Measurements from ENCODE around the gene LIPC. TPM values are rescaled to one million over a fixed set of nuclear protein-coding genes. Genes with fewer than 3 reads are reported as not detected.

The LIPC gene
- polyA plus RNA-seq, 1 donor (not counting 4 experiments of a cell fraction or from before 2014, with no cell fraction given): not detected

DNA sequence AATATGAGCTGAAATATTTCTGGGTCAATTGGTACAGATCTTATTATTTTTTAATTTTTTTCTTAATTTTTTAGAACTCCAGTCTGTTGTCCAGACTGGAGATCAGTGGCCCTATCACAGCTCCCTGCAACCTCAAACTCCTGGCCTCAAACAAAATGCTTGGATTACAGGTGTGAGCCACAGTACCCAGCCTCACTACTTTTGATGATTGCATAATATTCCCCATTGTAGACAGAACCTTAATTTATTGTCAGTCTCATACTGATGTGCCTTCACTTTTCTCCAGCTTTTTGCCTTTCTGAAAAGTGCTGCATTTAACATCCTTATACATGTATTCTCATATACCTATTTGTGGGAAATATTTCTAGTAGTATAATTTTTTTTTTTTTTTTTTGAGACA is 144.9 kb downstream of the LIPC start:
- H3K9me1 ChIP-seq (ENCODE audit: control insufficient read depth, extremely low read depth, insufficient read depth, low read length): no peaks in the 10 kb centered on the region
- no peak overlapping the region for H3K4me2 ChIP-seq (ENCODE audit: control insufficient read depth, extremely low read depth, insufficient read depth, low read depth, low read length)
- no peak overlapping the region for H3K9ac ChIP-seq (ENCODE audit: control insufficient read depth, extremely low read depth, insufficient read depth, low read length)
- H3K27ac ChIP-seq (ENCODE audit: control insufficient read depth, insufficient read depth, low read length): no peak overlapping the region
- H3K4me1 ChIP-seq (ENCODE audit: control insufficient read depth, extremely low read depth, insufficient read depth, low read length): no peaks in the 10 kb centered on the region
- no peak overlapping the region for H2AFZ ChIP-seq (ENCODE audit: control insufficient read depth, low read length)
- no peaks in the 10 kb centered on the region for H3K27me3 ChIP-seq (ENCODE audit: control insufficient read depth, extremely low read depth, insufficient read depth, low read length)
- no peaks in the 10 kb centered on the region for H4K20me1 ChIP-seq (ENCODE audit: control insufficient read depth, extremely low read depth, insufficient read depth, low read length)
- dilution Hi-C loops (cut with MboI; ENCODE audit: extremely low pct_ligation_motif_present, low sequenced_read_pairs): no loop called here
- H3K36me3 ChIP-seq (ENCODE audit: control insufficient read depth in 2 of 2, extremely low read depth in 1 of 2, insufficient read depth in 2 of 2, low read length in 2 of 2): no peaks in the 10 kb centered on the region
- FAIRE-seq (no peak), DNase-seq (ENCODE audit: low read depth, low spot score) (no peak)
- H3K4me3 ChIP-seq (ENCODE audit: control insufficient read depth in 2 of 3, extremely low read depth in 1 of 3, insufficient read depth in 2 of 3, low read depth in 1 of 3, low read length in 3 of 3): no peak overlapping the region
- TF ChIP-seq EZH2 (IDR thresholded peaks at IDR 0.05; ENCODE audit: low read length): no peak
- TF ChIP-seq, protein P1, sequence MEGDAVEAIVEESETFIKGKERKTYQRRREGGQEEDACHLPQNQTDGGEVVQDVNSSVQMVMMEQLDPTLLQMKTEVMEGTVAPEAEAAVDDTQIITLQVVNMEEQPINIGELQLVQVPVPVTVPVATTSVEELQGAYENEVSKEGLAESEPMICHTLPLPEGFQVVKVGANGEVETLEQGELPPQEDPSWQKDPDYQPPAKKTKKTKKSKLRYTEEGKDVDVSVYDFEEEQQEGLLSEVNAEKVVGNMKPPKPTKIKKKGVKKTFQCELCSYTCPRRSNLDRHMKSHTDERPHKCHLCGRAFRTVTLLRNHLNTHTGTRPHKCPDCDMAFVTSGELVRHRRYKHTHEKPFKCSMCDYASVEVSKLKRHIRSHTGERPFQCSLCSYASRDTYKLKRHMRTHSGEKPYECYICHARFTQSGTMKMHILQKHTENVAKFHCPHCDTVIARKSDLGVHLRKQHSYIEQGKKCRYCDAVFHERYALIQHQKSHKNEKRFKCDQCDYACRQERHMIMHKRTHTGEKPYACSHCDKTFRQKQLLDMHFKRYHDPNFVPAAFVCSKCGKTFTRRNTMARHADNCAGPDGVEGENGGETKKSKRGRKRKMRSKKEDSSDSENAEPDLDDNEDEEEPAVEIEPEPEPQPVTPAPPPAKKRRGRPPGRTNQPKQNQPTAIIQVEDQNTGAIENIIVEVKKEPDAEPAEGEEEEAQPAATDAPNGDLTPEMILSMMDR (optimal IDR thresholded peaks at IDR 0.05 in 1 of 3, IDR thresholded peaks at IDR 0.05 in 1 of 3, conservative IDR thresholded peaks at IDR 0.05 in 1 of 3; ENCODE audit: extremely low read depth in 1 of 3, insufficient read depth in 2 of 3, low read length in 3 of 3): no peak
- no peaks in the 10 kb centered on the region for H3K9me3 ChIP-seq (ENCODE audit: control insufficient read depth, low read depth, low read length)
- no peaks in the 10 kb centered on the region for H3K79me2 ChIP-seq (ENCODE audit: control insufficient read depth, insufficient read depth, low read length)

DNA sequence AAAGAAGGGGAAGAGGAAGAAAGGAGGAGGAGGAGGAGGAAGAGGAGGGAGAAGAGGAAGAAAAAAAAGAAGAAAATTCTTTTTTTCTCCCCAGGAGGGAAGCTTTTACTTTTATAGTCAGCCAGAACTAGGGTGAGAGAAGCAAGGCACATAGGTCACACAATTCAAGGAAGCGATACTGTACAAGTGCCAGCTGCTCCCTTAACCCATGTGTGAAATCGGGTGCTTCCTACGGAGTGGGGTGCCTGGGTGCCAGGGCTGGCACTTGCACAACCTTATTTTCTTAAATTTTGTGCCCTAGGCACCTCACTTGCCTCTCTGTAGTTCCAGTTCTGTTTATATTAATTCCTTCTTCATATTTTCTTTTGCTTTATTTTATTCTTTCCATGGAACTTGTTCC is 150.4 kb downstream of the LIPC start:
- TF ChIP-seq EZH2 (IDR thresholded peaks at IDR 0.05; ENCODE audit: low read length): no peak
- TF ChIP-seq, protein P1 (optimal IDR thresholded peaks at IDR 0.05 in 1 of 3, IDR thresholded peaks at IDR 0.05 in 1 of 3, conservative IDR thresholded peaks at IDR 0.05 in 1 of 3; ENCODE audit: extremely low read depth in 1 of 3, insufficient read depth in 2 of 3, low read length in 3 of 3): no peak
- H3K27me3 ChIP-seq (ENCODE audit: control insufficient read depth, extremely low read depth, insufficient read depth, low read length): no peaks in the 10 kb centered on the region
- no peak for DNase-seq (ENCODE audit: low read depth, low spot score)
- dilution Hi-C loops (cut with MboI; ENCODE audit: extremely low pct_ligation_motif_present, low sequenced_read_pairs): no loop called here
- H3K9me1 ChIP-seq (ENCODE audit: control insufficient read depth, extremely low read depth, insufficient read depth, low read length): no peaks in the 10 kb centered on the region
- no peak overlapping the region for H3K27ac ChIP-seq (ENCODE audit: control insufficient read depth, insufficient read depth, low read length)
- no peaks in the 10 kb centered on the region for H3K4me1 ChIP-seq (ENCODE audit: control insufficient read depth, extremely low read depth, insufficient read depth, low read length)
- H3K9ac ChIP-seq (ENCODE audit: control insufficient read depth, extremely low read depth, insufficient read depth, low read length): no peak overlapping the region
- FAIRE-seq: no peak
- H4K20me1 ChIP-seq (ENCODE audit: control insufficient read depth, extremely low read depth, insufficient read depth, low read length): no peaks in the 10 kb centered on the region
- H2AFZ ChIP-seq (ENCODE audit: control insufficient read depth, low read length): no peak overlapping the region
- no peak overlapping the region for H3K4me2 ChIP-seq (ENCODE audit: control insufficient read depth, extremely low read depth, insufficient read depth, low read depth, low read length)
- no peak overlapping the region for H3K4me3 ChIP-seq (ENCODE audit: control insufficient read depth in 2 of 3, extremely low read depth in 1 of 3, insufficient read depth in 2 of 3, low read depth in 1 of 3, low read length in 3 of 3)
- H3K36me3 ChIP-seq (ENCODE audit: control insufficient read depth in 2 of 2, extremely low read depth in 1 of 2, insufficient read depth in 2 of 2, low read length in 2 of 2): no peaks in the 10 kb centered on the region
- H3K79me2 ChIP-seq (ENCODE audit: control insufficient read depth, insufficient read depth, low read length): no peaks in the 10 kb centered on the region
- H3K9me3 ChIP-seq (ENCODE audit: control insufficient read depth, low read depth, low read length): no peaks in the 10 kb centered on the region
